Neural cell (in vitro differentiated cells): Measurements from ENCODE around the gene CCDC74B. TPM values are rescaled to one million over a fixed set of nuclear protein-coding genes. Genes with fewer than 3 reads are reported as not detected.

Experiments used
- H2AFZ ChIP-seq: fragments of 200-600, 300-800 bp; sonication (generic), shearing (Covaris generic); 2 replicates; pipeline ENCODE4 v1.6.0; 2014; ENCODE audit warnings: low read depth, mild to moderate bottlenecking, antibody characterized with exemption, low read length, moderate library complexity
- H3F3A ChIP-seq: fragments of 200-600 bp; shearing (Covaris generic); 2 replicates; pipeline ENCODE4 v1.6.1; 2016; ENCODE audit warnings: mild to moderate bottlenecking, moderate library complexity, mixed read lengths, antibody characterized with exemption, low read length; ENCODE audit not compliant: insufficient read depth, poor library complexity, severe bottlenecking
- H3K27ac ChIP-seq: fragments of 200-600, 300-800 bp; sonication (generic), shearing (Covaris generic); 2 replicates; pipeline ENCODE4 v1.5.1; 2014; ENCODE audit warnings: mild to moderate bottlenecking, low read length, moderate library complexity
- H3K27me3 ChIP-seq: fragments of 300-800, 200-600 bp; sonication (generic), shearing (Covaris generic); 2 replicates; pipeline ENCODE4 v1.6.0; 2014; ENCODE audit warnings: mild to moderate bottlenecking, low read depth, low read length, moderate library complexity; ENCODE audit not compliant: insufficient read depth
- H3K36me3 ChIP-seq: fragments of 300-800, 200-600 bp; sonication (generic), shearing (Covaris generic); 2 replicates; pipeline ENCODE4 v1.5.1; 2014; ENCODE audit warnings: mild to moderate bottlenecking, antibody characterized with exemption, low read length, moderate library complexity; ENCODE audit not compliant: insufficient read depth
- H3K4me2 ChIP-seq: fragments of 300-800, 200-600 bp; sonication (generic), shearing (Covaris generic); 2 replicates; pipeline ENCODE4 v1.6.0; 2014; ENCODE audit warnings: mild to moderate bottlenecking, low read length
- H3K4me3 ChIP-seq: fragments of 300-800, 200-600 bp; sonication (generic), shearing (Covaris generic); 2 replicates; pipeline ENCODE4 v1.5.1; 2014; ENCODE audit warnings: mild to moderate bottlenecking, low read length, moderate library complexity
- H3K79me2 ChIP-seq: fragments of 200-600 bp; shearing (Covaris generic); replicated peaks from 2 replicates; pipeline ENCODE4 v1.6.0; 2014; ENCODE audit warnings: mild to moderate bottlenecking, low read length, moderate library complexity; ENCODE audit not compliant: insufficient read depth
- H3K9ac ChIP-seq: fragments of 300-800, 200-600 bp; sonication (generic), shearing (Covaris generic); 2 replicates; pipeline ENCODE4 v1.6.1; 2016; ENCODE audit warnings: mild to moderate bottlenecking, low read length, mixed read lengths
- H3K9me2 ChIP-seq: fragments of 200-600 bp; shearing (Covaris generic); 2 replicates; pipeline ENCODE4 v1.6.1; 2016; ENCODE audit warnings: mild to moderate bottlenecking, low read length, mixed read lengths; ENCODE audit not compliant: insufficient read depth
- H3K9me3 ChIP-seq: fragments of 200-600, 300-800 bp; sonication (generic), shearing (Covaris generic); 2 replicates; pipeline ENCODE4 v1.6.1; 2016; ENCODE audit warnings: mild to moderate bottlenecking, mixed run types, low read length, moderate library complexity, mixed read lengths
- H4K20me1 ChIP-seq: fragments of 200-600 bp; shearing (Covaris generic); 2 replicates; pipeline ENCODE4 v1.6.1; 2016; ENCODE audit warnings: mild to moderate bottlenecking, mixed run types; ENCODE audit not compliant: insufficient read depth
- EP300 ChIP-seq: fragments of 450-650 bp; conservative IDR thresholded peaks from 2 replicates; pipeline ENCODE4 v1.6.1; 2014; ENCODE audit warnings: antibody characterized with exemption, mild to moderate bottlenecking, moderate library complexity; ENCODE audit not compliant: poor library complexity, severe bottlenecking
- EZH2 ChIP-seq: fragments of 200-600, 300-800 bp; shearing (Covaris generic), sonication (generic); IDR thresholded peaks from 2 replicates; pipeline ENCODE4 v1.6.1; 2014; ENCODE audit warnings: antibody characterized with exemption, low read length, borderline replicate concordance, mild to moderate bottlenecking; ENCODE audit not compliant: insufficient read depth, poor library complexity, severe bottlenecking
- MXI1 ChIP-seq: fragments of 450-650 bp; conservative IDR thresholded peaks from 2 replicates; pipeline ENCODE4 v1.6.1; 2014; ENCODE audit warnings: antibody characterized with exemption, mild to moderate bottlenecking; ENCODE audit not compliant: poor library complexity, severe bottlenecking
- POLR2AphosphoS5 ChIP-seq: IDR thresholded peaks from 2 replicates; pipeline ENCODE4 v1.6.1; 2012
- RAD21 ChIP-seq: fragments of 450-650 bp; conservative IDR thresholded peaks from 2 replicates; pipeline ENCODE4 v1.6.1; 2014; ENCODE audit warnings: antibody characterized with exemption, mild to moderate bottlenecking, moderate library complexity
- REST ChIP-seq: IDR thresholded peaks from 2 replicates; pipeline ENCODE4 v1.6.1; 2012; ENCODE audit warnings: borderline replicate concordance
- SMC3 ChIP-seq: fragments of 450-650 bp; conservative IDR thresholded peaks from 2 replicates; pipeline ENCODE4 v1.6.1; 2014; ENCODE audit warnings: antibody characterized with exemption, mild to moderate bottlenecking, moderate library complexity; ENCODE audit not compliant: poor library complexity
- TAF1 ChIP-seq: IDR thresholded peaks from 2 replicates; pipeline ENCODE4 v1.6.1; 2012; ENCODE audit warnings: low read depth
- polyA plus RNA-seq: library from polyadenylated mRNA; depleted of rRNA; stranded (reverse); fragments of >200 nt; gene quantifications from 2 replicates; pipeline ENCODE4 v1.2.3, GENCODE V29; 2014
- TF ChIP-seq, protein P1 (sequence below): fragments of 450-650 bp; IDR thresholded peaks from 2 replicates; pipeline ENCODE4 v1.5.1; 2014; ENCODE audit warnings: antibody characterized with exemption, mild to moderate bottlenecking, moderate library complexity; ENCODE audit not compliant: poor library complexity, severe bottlenecking

Gene CCDC74B
- polyA plus RNA-seq, 1 donor from 2014 or later, result 24.2 TPM

DNA sequence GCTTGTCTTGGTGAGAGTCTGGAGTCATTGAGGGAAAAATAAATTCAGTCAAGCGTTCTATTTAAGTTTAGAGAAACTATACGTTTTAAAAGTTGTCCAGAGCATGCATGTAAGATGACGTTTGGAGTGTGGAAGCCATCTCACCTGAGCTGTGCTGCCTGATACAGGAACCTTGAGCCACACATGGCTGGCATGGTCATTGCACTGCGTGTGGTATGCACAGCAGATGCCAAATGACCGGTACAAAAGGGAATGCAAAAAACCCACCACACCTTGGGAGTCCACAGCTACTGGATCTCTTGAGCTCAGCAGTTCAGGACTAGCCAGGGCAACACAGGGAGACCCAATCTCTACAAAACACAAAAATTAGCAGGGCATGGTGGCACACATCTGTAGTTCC, 41.5 kb upstream of the CCDC74B start:
- Histone ChIP-seq H3K79me2 (no peaks in the 10 kb centered on the region), H3K9me3 (no peaks in the 10 kb centered on the region), H3K4me2 (no peak overlapping the region), H3K27ac (no peak overlapping the region), H4K20me1 (no peaks in the 10 kb centered on the region), H3K4me3 (no peak overlapping the region), H3K9me2 (no peaks in the 10 kb centered on the region), H3K27me3 (no peaks in the 10 kb centered on the region), H3K9ac (no peak overlapping the region), H3K36me3 (no peaks in the 10 kb centered on the region), H2AFZ (no peak overlapping the region), H3F3A (no peaks in the 10 kb centered on the region)
- no peak for TF ChIP-seq EP300
- no peak for TF ChIP-seq SMC3
- no peak for TF ChIP-seq MXI1
- TF ChIP-seq RAD21, result no peak
- TF ChIP-seq REST, result no peak

- TF ChIP-seq TAF1 (no peak), RAD21 (no peak), REST (no peak), EP300 (no peak), SMC3 (no peak), POLR2AphosphoS5 (no peak), EZH2 (no peak), MXI1 (no peak)
- TF ChIP-seq, protein P1, sequence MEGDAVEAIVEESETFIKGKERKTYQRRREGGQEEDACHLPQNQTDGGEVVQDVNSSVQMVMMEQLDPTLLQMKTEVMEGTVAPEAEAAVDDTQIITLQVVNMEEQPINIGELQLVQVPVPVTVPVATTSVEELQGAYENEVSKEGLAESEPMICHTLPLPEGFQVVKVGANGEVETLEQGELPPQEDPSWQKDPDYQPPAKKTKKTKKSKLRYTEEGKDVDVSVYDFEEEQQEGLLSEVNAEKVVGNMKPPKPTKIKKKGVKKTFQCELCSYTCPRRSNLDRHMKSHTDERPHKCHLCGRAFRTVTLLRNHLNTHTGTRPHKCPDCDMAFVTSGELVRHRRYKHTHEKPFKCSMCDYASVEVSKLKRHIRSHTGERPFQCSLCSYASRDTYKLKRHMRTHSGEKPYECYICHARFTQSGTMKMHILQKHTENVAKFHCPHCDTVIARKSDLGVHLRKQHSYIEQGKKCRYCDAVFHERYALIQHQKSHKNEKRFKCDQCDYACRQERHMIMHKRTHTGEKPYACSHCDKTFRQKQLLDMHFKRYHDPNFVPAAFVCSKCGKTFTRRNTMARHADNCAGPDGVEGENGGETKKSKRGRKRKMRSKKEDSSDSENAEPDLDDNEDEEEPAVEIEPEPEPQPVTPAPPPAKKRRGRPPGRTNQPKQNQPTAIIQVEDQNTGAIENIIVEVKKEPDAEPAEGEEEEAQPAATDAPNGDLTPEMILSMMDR, result no peak
- no peaks in the 10 kb centered on the region for H3F3A ChIP-seq
- no peaks in the 10 kb centered on the region for H3K9me3 ChIP-seq
- H3K4me2 ChIP-seq, result no peak overlapping the region
- no peaks in the 10 kb centered on the region for H3K36me3 ChIP-seq
- no peak overlapping the region for H3K9ac ChIP-seq
- peaks cover 3% of the 10 kb centered on the region for H3K79me2 ChIP-seq
- no peaks in the 10 kb centered on the region for H3K27me3 ChIP-seq
- no peaks in the 10 kb centered on the region for H4K20me1 ChIP-seq
- H3K4me3 ChIP-seq, result no peak overlapping the region
- H3K27ac ChIP-seq, result no peak overlapping the region
- H3K9me2 ChIP-seq, result no peaks in the 10 kb centered on the region
- no peak overlapping the region for H2AFZ ChIP-seq
These were observed 41.0 kb upstream of the CCDC74B start for GRCh38 chr2:130185896-130186295.
